T-cell (primary cell): ENCODE measurements around the gene ARPC1B. TPM values are rescaled to one million over a fixed set of nuclear protein-coding genes. Genes with fewer than 3 reads are reported as not detected.

Experiments used
- ATAC-seq, 4 experiments: fragments of 200-7000 bp in 3 of 4; fragments of 150-1000 bp in 1 of 4; cut with Tn5 transposase; replicated peaks in 1 of 4; 1 replicate in 3 of 4; 2 replicates in 1 of 4; pipeline ENCODE4 v1.10.0; 2021; ENCODE audit warnings: moderate library complexity in 3 of 4, mild to moderate bottlenecking in 2 of 4, moderate number of reproducible peaks in 1 of 4
- CTCF ChIA-PET, 2 donors: fragments of 300-600 bp; sonication (Branson Sonifier 250); formaldehyde crosslinking; loops; one replicate each; lab custom pipeline; 2022; ENCODE audit warnings: antibody characterized with exemption in 2 of 2; lab: Charles Lee
- POLR2A ChIA-PET, 2 donors: fragments of 300-600 bp; sonication (Branson Sonifier 250); formaldehyde crosslinking; loops; one replicate each; lab custom pipeline; 2022; ENCODE audit warnings: antibody characterized with exemption in 2 of 2; lab: Charles Lee
- DNase-seq, 35 experiments: peaks; one replicate each; pipeline versions ENCODE4 v3.0.0 to v3.0.0-alpha.2; 2013 to 2023
- H3K27ac ChIP-seq: one replicate; pipeline ENCODE4 v1.5.1; 2013; ENCODE audit warnings: low read length
- H3K27me3 ChIP-seq, 2 experiments: replicated peaks in 1 of 2; 1 replicate in 1 of 2; 2 replicates in 1 of 2; pipeline versions ENCODE4 v1.6.1 to v1.7.0; 2013; ENCODE audit warnings: low read length in 1 of 2, mixed read lengths in 1 of 2; ENCODE audit not compliant: control insufficient read depth in 2 of 2, insufficient read depth in 2 of 2; ENCODE audit errors: extremely low read depth in 1 of 2
- H3K36me3 ChIP-seq, 2 donors: 1 replicate in 1 of 2; 2 replicates in 1 of 2; pipeline versions ENCODE4 v1.6.1 to v1.7.0; 2013; ENCODE audit warnings: low read length in 1 of 2; ENCODE audit not compliant: control insufficient read depth in 2 of 2, insufficient read depth in 1 of 2; ENCODE audit errors: extremely low read depth in 1 of 2
- H3K4me1 ChIP-seq, 2 experiments: 1 replicate in 1 of 2; 2 replicates in 1 of 2; pipeline versions ENCODE4 v1.6.1 to v1.7.0; 2013; ENCODE audit warnings: low read length in 2 of 2, mixed read lengths in 1 of 2; ENCODE audit not compliant: insufficient read depth in 2 of 2, control insufficient read depth in 1 of 2; ENCODE audit errors: extremely low read depth in 1 of 2
- H3K4me3 ChIP-seq, 2 donors: 1 replicate in 1 of 2; 2 replicates in 1 of 2; pipeline versions ENCODE4 v1.5.1 to v1.7.0; 2013; ENCODE audit warnings: mild to moderate bottlenecking in 2 of 2, low read length in 1 of 2, moderate library complexity in 1 of 2; ENCODE audit not compliant: control insufficient read depth in 1 of 2; ENCODE audit errors: extremely low read depth in 1 of 2
- H3K9me3 ChIP-seq: 2 replicates; pipeline ENCODE4 v1.7.0; 2013
- H3K27ac Mint-ChIP-seq, 2 donors: one replicate each; pipeline ENCODE4 v1.8.0; 2020 to 2021; ENCODE audit warnings: mild to moderate bottlenecking in 2 of 2, mixed read lengths in 2 of 2
- H3K27me3 Mint-ChIP-seq, 2 donors: one replicate each; pipeline ENCODE4 v1.8.0; 2021 to 2022; ENCODE audit warnings: mixed read lengths in 2 of 2
- H3K36me3 Mint-ChIP-seq: one replicate; pipeline ENCODE4 v1.8.0; 2021; ENCODE audit warnings: mixed read lengths
- H3K4me1 Mint-ChIP-seq, 3 donors: one replicate each; pipeline ENCODE4 v1.8.0; 2020 to 2022; ENCODE audit warnings: mixed read lengths in 3 of 3, mild to moderate bottlenecking in 1 of 3
- H3K4me3 Mint-ChIP-seq, 3 donors: one replicate each; pipeline ENCODE4 v1.8.0; 2020 to 2022; ENCODE audit warnings: mild to moderate bottlenecking in 3 of 3, mixed read lengths in 3 of 3, moderate library complexity in 3 of 3
- H3K9me3 Mint-ChIP-seq, 3 donors: one replicate each; pipeline ENCODE4 v1.8.0; 2020 to 2022; ENCODE audit warnings: mixed read lengths in 3 of 3
- WGBS: methylation state at CpG from one replicate; pipeline ENCODE4 v1.1.5; 2013; ENCODE audit warnings: missing lambda C conversion rate; ENCODE audit not compliant: insufficient coverage; 5-methylcytosine and 5-hydroxymethylcytosine counted together
- total RNA-seq, 35 experiments: library from RNA in 6 of 35; stranded (reverse) in 6 of 35; fragments of 120-200 nt in 1 of 35; gene quantifications; one replicate each; pipeline versions ENCODE4 v1.2.1 to v1.2.4 and lab custom pipeline; 2013 to 2026

The ARPC1B gene
- total RNA-seq, 5 donors from 2014 or later (not counting 1 experiment from before 2014, with no cell fraction given): 131 to 232 (median 203) TPM

DNA sequence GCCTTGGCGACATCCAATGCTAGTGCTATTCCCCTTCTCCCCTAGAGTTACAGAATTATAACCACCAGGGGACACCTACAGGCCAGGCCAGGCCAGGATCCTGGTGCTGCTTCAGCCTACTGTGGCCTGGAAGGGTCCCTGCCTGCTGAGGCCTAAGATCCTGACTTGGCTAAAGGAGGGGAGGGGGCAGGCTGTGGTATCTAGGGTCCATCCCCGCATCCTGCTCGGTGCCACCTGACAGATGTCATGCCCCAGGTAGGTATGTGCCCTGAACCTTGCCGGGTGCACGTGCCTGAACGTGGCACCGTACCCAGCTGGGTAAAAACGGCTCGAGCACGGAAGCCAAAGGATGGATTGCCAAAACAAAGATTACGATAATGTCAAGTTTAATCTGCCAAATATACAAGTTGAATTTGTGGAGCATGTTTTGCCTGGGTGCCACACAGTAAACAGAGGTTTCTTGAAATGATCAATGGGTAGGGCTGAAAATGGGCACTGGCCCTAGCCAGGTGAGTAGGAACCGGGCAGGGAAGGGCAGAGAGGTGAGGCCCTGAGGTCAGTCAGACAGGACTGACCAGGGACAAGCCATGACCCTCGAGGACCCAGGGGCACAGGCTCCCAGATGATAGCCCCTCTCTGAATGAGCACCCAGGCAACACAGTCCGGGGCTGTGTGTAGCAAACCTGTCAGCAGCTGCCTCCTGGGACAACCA lies 21.2 kb downstream of the ARPC1B start:
- H3K27ac Mint-ChIP-seq: peak overlapping the region in 1 of 2 donors; percentile 46
- Histone ChIP-seq H3K27ac (no peak overlapping the region), H3K4me1 (peaks cover 8 to 26% of the 10 kb centered on the region in 2 experiments), H3K27me3 (no peaks in the 10 kb centered on the region), H3K9me3 (no peaks in the 10 kb centered on the region), H3K4me3 (no peak overlapping the region), H3K36me3 (peaks cover 23 to 84% of the 10 kb centered on the region in 2 donors)
- 92% methylated on average over 13 of the region's 14 CpGs for WGBS
- H3K27me3 Mint-ChIP-seq: no peaks in the 10 kb centered on the region
- peaks cover 15% of the 10 kb centered on the region for H3K36me3 Mint-ChIP-seq
- no peaks in the 10 kb centered on the region for H3K9me3 Mint-ChIP-seq
- POLR2A ChIA-PET: interaction anchor here in 1 of 2 donors (0.6 kb wide), 1 partner anchor 23 kb away, joined by 3 read pairs; no protein-coding TSS in a partner anchor
- ATAC-seq (no peak), DNase-seq (no peak)
- no peak overlapping the region for H3K4me3 Mint-ChIP-seq
- CTCF ChIA-PET: no interaction called here
- peaks cover 19 to 34% (median 28%) of the 10 kb centered on the region in 3 donors for H3K4me1 Mint-ChIP-seq

DNA sequence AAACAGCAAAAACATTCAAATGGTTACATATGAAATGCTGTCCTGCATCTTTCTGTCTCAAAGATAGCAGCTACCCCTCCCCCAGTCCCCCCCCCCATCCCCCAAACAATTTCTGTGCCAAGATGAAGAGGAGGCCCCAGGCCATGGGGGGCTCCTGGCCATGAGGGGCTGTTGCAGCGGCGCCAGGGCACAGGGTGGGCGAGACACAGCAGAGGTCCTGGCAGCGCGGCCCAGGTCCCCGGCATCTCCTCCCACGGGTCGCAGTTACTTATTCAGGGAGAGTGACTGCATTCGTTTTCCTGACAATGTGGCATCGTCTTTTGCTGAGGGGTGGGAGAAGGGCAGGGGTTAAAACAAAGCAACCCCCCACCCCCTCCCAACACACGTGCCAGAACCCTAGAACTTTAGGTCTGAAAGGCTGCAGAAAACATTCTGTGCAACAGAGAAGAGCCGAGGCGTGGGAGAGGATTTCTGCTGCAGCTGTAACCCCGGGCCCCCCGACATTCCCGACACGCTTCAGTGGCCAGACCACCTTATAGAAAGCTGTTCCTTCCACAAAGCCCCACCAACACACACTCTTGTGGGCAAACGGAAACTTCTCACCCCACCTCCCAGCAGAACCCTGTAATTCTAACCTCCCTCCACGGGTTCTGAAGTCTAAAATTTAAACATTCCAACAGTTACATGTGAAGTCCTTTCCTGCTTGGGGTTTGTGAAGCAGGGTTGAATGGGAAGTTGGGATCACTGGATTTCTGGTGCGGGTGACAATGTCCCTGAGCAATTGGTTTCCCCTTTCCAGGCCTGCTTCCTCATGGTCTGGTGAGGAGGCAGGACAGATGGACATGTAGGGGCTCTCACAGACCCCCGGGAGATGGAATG lies 22.1 kb downstream of the ARPC1B start:
- Histone ChIP-seq H3K27ac (no peak overlapping the region), H3K9me3 (no peaks in the 10 kb centered on the region), H3K4me3 (no peak overlapping the region), H3K36me3 (peaks cover 20 to 83% of the 10 kb centered on the region in 2 donors), H3K27me3 (no peaks in the 10 kb centered on the region), H3K4me1 (peaks cover 8 to 26% of the 10 kb centered on the region in 2 experiments)
- peak overlapping the region in 1 of 2 donors; percentile 52 for H3K27ac Mint-ChIP-seq
- no peaks in the 10 kb centered on the region for H3K9me3 Mint-ChIP-seq
- H3K4me1 Mint-ChIP-seq: peaks cover 24 to 34% (median 30%) of the 10 kb centered on the region in 3 donors
- ChIA-PET POLR2A (interaction anchor here in 1 of 2 donors (0.6 kb wide), 1 partner anchor 24 kb away, joined by 3 read pairs; no protein-coding TSS in a partner anchor), CTCF (no interaction called here)
- ATAC-seq (no peak), DNase-seq (no peak)
- H3K36me3 Mint-ChIP-seq: peaks cover 20% of the 10 kb centered on the region
- H3K4me3 Mint-ChIP-seq: no peak overlapping the region
- 76% methylated on average over 7 of the region's 21 CpGs for WGBS
- H3K27me3 Mint-ChIP-seq: no peaks in the 10 kb centered on the region

DNA sequence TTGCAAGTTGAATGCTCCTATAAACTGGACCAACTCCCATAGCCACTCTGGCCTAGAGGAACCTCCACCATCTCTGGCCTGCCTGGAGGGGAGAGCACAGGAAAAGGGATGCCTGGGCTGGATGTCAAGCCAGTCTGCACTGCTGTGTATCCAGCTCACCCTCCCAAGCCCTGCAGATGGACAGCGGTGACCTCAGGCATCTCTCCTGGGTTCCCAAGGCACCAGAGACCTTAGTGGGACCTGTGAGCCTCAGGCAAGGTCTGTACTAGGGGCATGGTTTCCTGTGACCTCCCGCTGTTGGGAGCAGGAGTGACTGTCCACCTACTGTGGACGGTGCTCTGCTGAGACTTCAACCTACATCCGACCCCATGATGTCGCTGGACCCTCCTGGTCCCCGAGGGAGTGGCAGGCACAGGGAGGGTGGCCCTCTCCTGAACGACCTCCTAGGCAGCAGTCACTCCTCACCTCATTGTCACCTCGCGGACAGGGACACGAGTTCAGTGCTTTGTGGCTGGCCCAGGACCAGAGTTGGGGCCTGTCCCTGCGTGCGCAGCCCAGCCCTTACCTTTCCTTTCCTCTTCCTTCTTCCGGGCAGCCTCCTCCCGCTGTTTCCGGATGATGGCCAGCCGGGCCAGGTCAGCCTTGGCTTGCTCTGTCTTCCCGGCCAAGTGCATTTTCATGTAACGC lies 22.9 kb downstream of the ARPC1B start:
- H3K4me1 Mint-ChIP-seq: peaks cover 24 to 30% (median 27%) of the 10 kb centered on the region in 3 donors
- peak overlapping the region in 1 of 2 donors; percentile 0 for H3K27ac Mint-ChIP-seq
- WGBS: 85% methylated on average over 11 of the region's 18 CpGs
- H3K27me3 Mint-ChIP-seq: no peaks in the 10 kb centered on the region
- H3K4me1 ChIP-seq: peaks cover 6 to 20% of the 10 kb centered on the region in 2 experiments
- POLR2A ChIA-PET: interaction anchor here in 1 of 2 donors (0.6 kb wide), 1 partner anchor 10 kb away, joined by 3 read pairs; no protein-coding TSS in a partner anchor
- DNase-seq: no peak
- no peaks in the 10 kb centered on the region for H3K9me3 Mint-ChIP-seq
- H3K9me3 ChIP-seq: no peaks in the 10 kb centered on the region
- H3K36me3 ChIP-seq: peaks cover 20 to 82% of the 10 kb centered on the region in 2 donors
- H3K36me3 Mint-ChIP-seq: peaks cover 20% of the 10 kb centered on the region
- no peak overlapping the region for H3K4me3 ChIP-seq
- ATAC-seq: no peak
- no peak overlapping the region for H3K4me3 Mint-ChIP-seq
- no peaks in the 10 kb centered on the region for H3K27me3 ChIP-seq
- CTCF ChIA-PET: no interaction called here
- H3K27ac ChIP-seq: no peak overlapping the region

DNA sequence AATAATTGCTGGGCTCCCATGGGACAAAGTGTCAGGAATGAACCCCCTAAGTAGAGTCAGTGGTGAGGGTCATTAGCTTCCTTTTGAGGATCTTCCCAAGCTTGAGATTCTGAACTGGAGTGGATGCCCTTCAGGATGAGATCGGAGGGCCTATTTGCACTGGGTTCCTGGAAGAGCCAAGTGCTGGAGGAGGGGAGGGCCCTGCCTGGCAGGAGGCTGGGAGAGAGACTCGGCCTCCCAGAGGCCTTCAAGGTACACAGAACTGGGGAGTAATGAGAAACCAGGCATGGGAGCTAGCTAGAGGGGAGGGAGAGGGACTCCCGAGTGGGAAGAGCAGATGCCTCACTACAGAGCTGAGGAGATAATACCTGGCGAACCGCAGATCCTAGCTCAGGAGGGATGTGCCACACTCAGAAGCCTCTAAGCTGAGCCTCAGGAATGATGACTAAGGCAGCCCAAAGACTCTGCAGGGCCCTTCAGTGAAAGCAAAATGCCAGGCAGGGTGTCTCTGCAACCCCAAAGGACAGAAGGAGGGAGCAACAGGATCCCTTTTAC lies 24.4 kb downstream of the ARPC1B start:
- POLR2A ChIA-PET: interaction anchor here (0.5 to 0.9 kb wide), 4 partner anchors 8 to 69 kb away, joined by 3 to 4 read pairs (median 3); partner anchors contain the start of genes BUD31 (in 1 of the 2) and PDAP1 (in 1 of the 2)
- no peak for DNase-seq

DNA sequence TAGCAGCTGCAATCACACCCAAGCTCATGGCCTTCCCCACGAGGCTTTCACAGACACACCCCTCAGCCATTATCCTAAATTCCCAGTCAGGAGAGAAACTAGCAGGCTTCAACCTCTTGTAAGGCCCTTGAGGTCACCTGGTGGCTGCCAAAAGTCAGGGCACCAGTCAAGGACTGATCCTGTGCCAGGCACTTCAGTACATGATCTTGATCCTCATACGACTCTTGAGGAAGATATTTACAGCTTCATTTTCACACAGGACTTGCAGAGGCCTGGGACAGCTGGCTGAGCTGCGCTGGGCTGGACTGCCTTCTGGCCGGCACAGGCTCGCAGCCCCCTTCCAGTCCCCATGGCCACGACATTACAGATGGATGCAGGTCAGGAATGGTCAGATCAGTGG lies 25.1 kb downstream of the ARPC1B start:
- POLR2A ChIA-PET: no interaction called here
- WGBS: 64% methylated on average over 2 of the region's 6 CpGs

More for the DNA sequence above, 24.4 kb downstream of the ARPC1B start:
- H3K4me3 ChIP-seq: no peak overlapping the region
- no peak overlapping the region for H3K4me3 Mint-ChIP-seq
- peaks cover 0 to 9% of the 10 kb centered on the region in 2 experiments for H3K4me1 ChIP-seq
- no peak overlapping the region for H3K27ac ChIP-seq
- no peaks in the 10 kb centered on the region for H3K9me3 Mint-ChIP-seq
- H3K36me3 Mint-ChIP-seq: peaks cover 32% of the 10 kb centered on the region
- H3K36me3 ChIP-seq: peaks cover 23 to 86% of the 10 kb centered on the region in 2 donors
- 90% methylated on average over 5 of the region's 5 CpGs for WGBS
- ATAC-seq: no peak
- peaks cover 13 to 26% (median 25%) of the 10 kb centered on the region in 3 donors for H3K4me1 Mint-ChIP-seq
- no peaks in the 10 kb centered on the region for H3K27me3 ChIP-seq
- peak overlapping the region; percentile 59 to 81 for H3K27ac Mint-ChIP-seq
- no peaks in the 10 kb centered on the region for H3K27me3 Mint-ChIP-seq
- CTCF ChIA-PET: interaction anchor here in 1 of 2 donors (0.9 kb wide), 1 partner anchor 12 kb away, joined by 4 read pairs; no protein-coding TSS in a partner anchor
- no peaks in the 10 kb centered on the region for H3K9me3 ChIP-seq

More for the DNA sequence above, 25.1 kb downstream of the ARPC1B start:
- Histone ChIP-seq H3K9me3 (no peaks in the 10 kb centered on the region), H3K4me1 (peaks cover 0 to 11% of the 10 kb centered on the region in 2 experiments), H3K4me3 (no peak overlapping the region), H3K27me3 (no peaks in the 10 kb centered on the region), H3K27ac (no peak overlapping the region), H3K36me3 (peaks cover 25 to 86% of the 10 kb centered on the region in 2 donors)
- Mint-ChIP-seq H3K27ac (peak overlapping the region; percentile 49 to 55), H3K4me3 (no peak overlapping the region), H3K4me1 (peaks cover 13 to 31% (median 25%) of the 10 kb centered on the region in 3 donors), H3K36me3 (peaks cover 36% of the 10 kb centered on the region), H3K9me3 (no peaks in the 10 kb centered on the region), H3K27me3 (no peaks in the 10 kb centered on the region)
- ATAC-seq (no peak), DNase-seq (no peak)
- CTCF ChIA-PET: no interaction called here
